Inflammatory macrophage (primary cell): Measurements from ENCODE around the gene ZIC5.
A peak's percentile ranks its signal among the peaks of the same experiment; 100 is the strongest.

ENCODE experiments used
- DNase-seq, 2 donors: peaks; one replicate each; pipeline ENCODE4 v3.0.0-alpha.2; 2020 to 2022
- total RNA-seq, 18 experiments: gene quantifications; one replicate each; lab custom pipeline; 2026; ENCODE audit warnings: mixed read lengths in 6 of 18, inconsistent platforms in 2 of 18; lab: John Stamatoyannopoulos, UW

ZIC5 gene
- total RNA-seq, result 0 to 0.07 (median 0) reads per million in 18 experiments

- DNase-seq, result no peak
These were observed at the start of gene ZIC5 for GRCh38 chr13:99971576-99972189. TSS of gene ZIC5 (minus strand) at chr13:99971767. CDS start at chr13:99971603, 164 bp downstream.

GRCh38 chr13:100019780-100020356 lies 48.3 kb upstream of the ZIC5 start:
- no peak for DNase-seq

GRCh38 chr13:100014621-100015020 lies 43.1 kb upstream of the ZIC5 start:
- DNase-seq, result no peak

GRCh38 chr13:99998261-99998660 lies 26.7 kb upstream of the ZIC5 start:
- no peak for DNase-seq

GRCh38 chr13:99997702-99998214 lies 26.2 kb upstream of the ZIC5 start:
- no peak for DNase-seq

GRCh38 chr13:99996381-99996973 lies 24.9 kb upstream of the ZIC5 start:
- no peak for DNase-seq

- DNase-seq, result peak in 1 of 2 donors; percentile 18
These were observed 24.2 kb upstream of the ZIC5 start for GRCh38 chr13:99995589-99996380.

GRCh38 chr13:99995104-99995588 lies 23.6 kb upstream of the ZIC5 start:
- DNase-seq, result no peak

- DNase-seq, result no peak
These were observed 23.1 kb upstream of the ZIC5 start for GRCh38 chr13:99994638-99995020.

GRCh38 chr13:99993660-99994637 lies 22.4 kb upstream of the ZIC5 start:
- no peak for DNase-seq

GRCh38 chr13:99992949-99993351 lies 21.4 kb upstream of the ZIC5 start:
- no peak for DNase-seq

GRCh38 chr13:99991828-99992775 lies 20.5 kb upstream of the ZIC5 start:
- DNase-seq, result no peak

GRCh38 chr13:99991013-99991827 lies 19.7 kb upstream of the ZIC5 start:
- no peak for DNase-seq

GRCh38 chr13:99990126-99990977 lies 18.8 kb upstream of the ZIC5 start:
- no peak for DNase-seq

GRCh38 chr13:99989276-99990125 lies 17.9 kb upstream of the ZIC5 start:
- no peak for DNase-seq

GRCh38 chr13:99988529-99989275 lies 17.1 kb upstream of the ZIC5 start:
- DNase-seq, result no peak
